A549 (cell line): ENCODE data around the gene GBF1.

Experiments
- CTCF ChIP-seq: fragments of >200 bp; sonication (Bioruptor Twin); formaldehyde crosslinking; IDR thresholded peaks from 3 replicates; pipeline ENCODE4 v1.5.1; 2016
- ELK1 ChIP-seq: fragments of 150-350 bp; IDR thresholded peaks from 2 replicates; pipeline ENCODE4 v1.6.1; 2014; ENCODE audit warnings: low read depth, mild to moderate bottlenecking, low read length
- JUN ChIP-seq, 2 experiments: fragments of >200 bp; sonication (Bioruptor Twin); formaldehyde crosslinking; IDR thresholded peaks; 2 replicates in 1 of 2; 3 replicates in 1 of 2; pipeline ENCODE4 v1.6.1; 2016 to 2017
- MAX ChIP-seq: IDR thresholded peaks from 2 replicates; pipeline ENCODE4 v1.6.1; 2012
- RAD21 ChIP-seq, 2 experiments: fragments of >200 bp in 1 of 2; sonication (Bioruptor Twin) in 1 of 2; formaldehyde crosslinking in 1 of 2; IDR thresholded peaks in 1 of 2; conservative IDR thresholded peaks in 1 of 2; 2 replicates in 1 of 2; 3 replicates in 1 of 2; pipeline ENCODE4 v1.6.1; 2012 to 2018; ENCODE audit warnings: inconsistent platforms in 1 of 2
- RCOR1 ChIP-seq: fragments of 150-350 bp; IDR thresholded peaks from 2 replicates; pipeline ENCODE4 v1.6.1; 2014; ENCODE audit warnings: antibody characterized with exemption, low read length, low read depth
- REST ChIP-seq: fragments of 200-600 bp; sonication (generic); IDR thresholded peaks from 2 replicates; pipeline ENCODE4 v1.6.1; 2016; ENCODE audit warnings: antibody characterized with exemption, mild to moderate bottlenecking, moderate library complexity
- TP53 ChIP-seq: fragments of 250-450 bp; sonication (Bioruptor Pico); IDR thresholded peaks from 2 replicates; pipeline ENCODE4 v1.5.0; 2021; ENCODE audit warnings: mild to moderate bottlenecking, moderate library complexity
- USF2 ChIP-seq: fragments of 450-650 bp; IDR thresholded peaks from 2 replicates; pipeline ENCODE4 v1.6.1; 2014; ENCODE audit warnings: antibody characterized with exemption

DNA sequence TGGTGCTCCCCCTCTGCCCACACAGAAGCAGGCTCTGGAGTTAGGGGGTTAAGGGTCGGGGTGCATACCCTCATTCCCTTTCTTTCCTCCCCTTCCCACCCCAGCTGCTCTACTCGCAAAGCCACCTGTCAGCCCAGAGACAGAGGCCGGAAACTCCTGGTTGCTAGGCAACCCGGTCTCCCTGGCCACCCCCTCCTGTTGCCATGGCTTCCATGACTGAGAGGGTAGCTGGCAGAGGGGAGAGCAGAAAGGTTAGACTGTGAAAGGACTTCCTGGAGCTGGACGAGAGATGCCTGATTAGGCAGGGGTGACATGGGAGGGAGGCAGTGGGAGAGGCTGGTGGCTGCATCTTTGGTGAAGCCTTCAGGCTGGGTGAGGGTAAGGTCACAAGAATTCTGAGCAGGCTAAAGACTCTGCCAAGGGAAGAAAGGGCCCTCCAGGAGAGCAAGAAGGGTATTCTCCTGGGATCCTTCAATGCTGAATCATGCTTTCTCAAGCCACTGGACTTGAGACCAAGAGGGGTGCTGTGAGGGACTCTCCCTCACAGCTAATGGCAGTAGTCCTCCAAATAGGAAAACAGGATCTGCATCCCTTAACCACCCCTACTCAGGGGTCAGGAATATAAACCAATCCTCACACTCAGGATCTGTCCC, 167.8 kb downstream of the GBF1 start:
- TF ChIP-seq TP53 (CRISPR knock-in tag) (no peak), REST (no peak), USF2 (no peak), RCOR1 (no peak), JUN (IDR thresholded peaks at IDR 0.05) (no peak), ELK1 (no peak), CTCF (no peak), RAD21 (conservative IDR thresholded peaks at IDR 0.05 in 1 of 2, IDR thresholded peaks at IDR 0.05 in 1 of 2) (no peak), MAX (no peak)
